GM18499 (cell line): ENCODE measurements around the gene RBM19.

Experiments used
- ATAC-seq: cut with Tn5 transposase; IDR thresholded peaks from one replicate; pipeline ENCODE4 v1.9.1; 2021; ENCODE audit warnings: moderate number of reproducible peaks; ENCODE audit not compliant: insufficient read depth, unreplicated experiment

The RBM19 gene

GRCh38 chr12:113862590-113863454 is 103.3 kb downstream of the RBM19 start:
- no peak for ATAC-seq

GRCh38 chr12:113861708-113862312 is 104.3 kb downstream of the RBM19 start:
- no peak for ATAC-seq

GRCh38 chr12:113860950-113861349 is 105.2 kb downstream of the RBM19 start:
- no peak for ATAC-seq

GRCh38 chr12:113860059-113860820 is 105.9 kb downstream of the RBM19 start:
- ATAC-seq: no peak

GRCh38 chr12:113858841-113859386 is 107.2 kb downstream of the RBM19 start:
- ATAC-seq: no peak

GRCh38 chr12:113857371-113857770 is 108.8 kb downstream of the RBM19 start:
- ATAC-seq: no peak

- no peak for ATAC-seq
Observed at GRCh38 chr12:113855998-113856397, 110.1 kb downstream of the RBM19 start.

GRCh38 chr12:113854385-113855142 is 111.6 kb downstream of the RBM19 start:
- no peak for ATAC-seq

GRCh38 chr12:113853491-113853890 is 112.6 kb downstream of the RBM19 start:
- no peak for ATAC-seq

GRCh38 chr12:113852695-113853490 is 113.2 kb downstream of the RBM19 start:
- no peak for ATAC-seq

- ATAC-seq: no peak
Observed at GRCh38 chr12:113852264-113852663, 113.9 kb downstream of the RBM19 start.

- no peak for ATAC-seq
Observed at GRCh38 chr12:113850309-113851056, 115.6 kb downstream of the RBM19 start.

GRCh38 chr12:113847856-113848255 is 118.3 kb downstream of the RBM19 start:
- no peak for ATAC-seq

- ATAC-seq: no peak
Observed at GRCh38 chr12:113846883-113847755, 119.0 kb downstream of the RBM19 start.

GRCh38 chr12:113845900-113846674 is 120.0 kb downstream of the RBM19 start:
- no peak for ATAC-seq

- no peak for ATAC-seq
Observed at GRCh38 chr12:113844495-113845210, 121.5 kb downstream of the RBM19 start.
